T-helper 1 cell treated with Interleukin-12 subunit alpha and Interleukin-12 subunit beta and Interleukin-4 antibody, amounts not matched to agents 30 ng/mL and 1 ng/mL, for 36 hours (primary cell): ENCODE data around the gene DISP3. TPM values are rescaled to one million over a fixed set of nuclear protein-coding genes. Genes with fewer than 3 reads are reported as not detected.

ENCODE experiments used
- intact Hi-C: fragments of 100-400 bp; cut with micrococcal nuclease; formaldehyde crosslinking; loops from one replicate; pipeline ENCODE4 v1.15.1; 2024
- total RNA-seq: library from RNA; stranded (reverse); gene quantifications from 2 replicates; pipeline ENCODE4 v1.2.3, GENCODE V29; 2022

Gene DISP3
- total RNA-seq, 1 donor from 2014 or later: 0.20 TPM

GRCh38 chr1:11505591-11506538, 26.9 kb downstream of the DISP3 start:
- intact Hi-C loops: no loop called here

- intact Hi-C loops: no loop called here
Measured at GRCh38 chr1:11507309-11507708, 28.4 kb downstream of the DISP3 start.

- intact Hi-C loops: no loop called here
Measured at GRCh38 chr1:11513681-11514080, 34.7 kb downstream of the DISP3 start.

- intact Hi-C loops: no loop called here
Measured at GRCh38 chr1:11514366-11514765, 35.4 kb downstream of the DISP3 start.

- intact Hi-C loops: no loop called here
Measured at GRCh38 chr1:11515368-11516300, 36.7 kb downstream of the DISP3 start.

GRCh38 chr1:11516961-11517635, 38.1 kb downstream of the DISP3 start:
- intact Hi-C loops: no loop called here

GRCh38 chr1:11518016-11518701, 39.2 kb downstream of the DISP3 start:
- intact Hi-C loops: no loop called here

- intact Hi-C loops: no loop called here
Measured at GRCh38 chr1:11518791-11519628, 40.1 kb downstream of the DISP3 start.

- intact Hi-C loops: no loop called here
Measured at GRCh38 chr1:11519629-11520031, 40.7 kb downstream of the DISP3 start.

GRCh38 chr1:11520531-11521233, 41.7 kb downstream of the DISP3 start:
- intact Hi-C loops: no loop called here

GRCh38 chr1:11521582-11522399, 42.8 kb downstream of the DISP3 start:
- intact Hi-C loops: no loop called here

- intact Hi-C loops: no loop called here
Measured at GRCh38 chr1:11522400-11523235, 43.7 kb downstream of the DISP3 start.

GRCh38 chr1:11523261-11523660, 44.3 kb downstream of the DISP3 start:
- intact Hi-C loops: no loop called here

- intact Hi-C loops: no loop called here
Measured at GRCh38 chr1:11523746-11524464, 45.0 kb downstream of the DISP3 start.

- intact Hi-C loops: no loop called here
Measured at GRCh38 chr1:11524465-11525150, 45.7 kb downstream of the DISP3 start.

GRCh38 chr1:11525151-11525505, 46.2 kb downstream of the DISP3 start:
- intact Hi-C loops: no loop called here
